CD4-positive, CD25-positive, alpha-beta regulatory T cell (primary cell): ENCODE data around the gene IL15. TPM values are rescaled to one million over a fixed set of nuclear protein-coding genes. Genes with fewer than 3 reads are reported as not detected.

ENCODE experiments used
- ATAC-seq, 2 donors: fragments of 150-1000 bp; cut with Tn5 transposase; one replicate each; pipeline ENCODE4 v1.10.0; 2021; ENCODE audit warnings: low read depth in 2 of 2, moderate number of reproducible peaks in 2 of 2, moderate library complexity in 1 of 2
- DNase-seq, 3 donors: peaks; one replicate each; pipeline versions ENCODE4 v3.0.0 to v3.0.0-alpha.2; 2012 to 2022; ENCODE audit warnings: mixed read lengths in 1 of 3
- H3K27ac ChIP-seq: one replicate; pipeline ENCODE4 v1.7.0; 2013; ENCODE audit warnings: mild to moderate bottlenecking, low read length; ENCODE audit not compliant: insufficient read depth, poor library complexity, severe bottlenecking
- H3K27me3 ChIP-seq: one replicate; pipeline ENCODE4 v1.7.0; 2013; ENCODE audit warnings: low read length; ENCODE audit not compliant: control insufficient read depth, insufficient read depth
- H3K36me3 ChIP-seq: one replicate; pipeline ENCODE4 v1.7.0; 2013; ENCODE audit warnings: mild to moderate bottlenecking, low read length, moderate library complexity; ENCODE audit not compliant: control insufficient read depth, insufficient read depth
- H3K4me1 ChIP-seq: 2 replicates; pipeline ENCODE4 v1.7.0; 2013; ENCODE audit warnings: mild to moderate bottlenecking, low read length; ENCODE audit not compliant: insufficient read depth, control insufficient read depth, poor library complexity, severe bottlenecking
- H3K4me3 ChIP-seq: one replicate; pipeline ENCODE4 v1.7.0; 2013; ENCODE audit warnings: low read depth, mild to moderate bottlenecking, low read length, moderate library complexity
- H3K9me3 ChIP-seq, 2 experiments: 1 replicate in 1 of 2; 2 replicates in 1 of 2; pipeline ENCODE4 v1.7.0; 2013; ENCODE audit warnings: low read length in 2 of 2, mild to moderate bottlenecking in 1 of 2, moderate library complexity in 1 of 2; ENCODE audit not compliant: control insufficient read depth in 2 of 2
- H3K27ac Mint-ChIP-seq, 3 donors: one replicate each; pipeline ENCODE4 v1.8.0; 2020 to 2022; ENCODE audit warnings: mild to moderate bottlenecking in 3 of 3, mixed read lengths in 3 of 3, moderate library complexity in 2 of 3
- H3K27me3 Mint-ChIP-seq: one replicate; pipeline ENCODE4 v1.8.0; 2022; ENCODE audit warnings: mild to moderate bottlenecking, mixed read lengths
- H3K36me3 Mint-ChIP-seq: one replicate; pipeline ENCODE4 v1.8.0; 2020; ENCODE audit warnings: mixed read lengths
- H3K4me1 Mint-ChIP-seq, 4 donors: one replicate each; pipeline ENCODE4 v1.8.0; 2020 to 2022; ENCODE audit warnings: mixed read lengths in 4 of 4, mild to moderate bottlenecking in 1 of 4
- H3K4me3 Mint-ChIP-seq, 4 donors: one replicate each; pipeline ENCODE4 v1.8.0; 2020 to 2022; ENCODE audit warnings: mild to moderate bottlenecking in 4 of 4, mixed read lengths in 4 of 4, moderate library complexity in 3 of 4
- H3K9me3 Mint-ChIP-seq, 7 donors: one replicate each; pipeline ENCODE4 v1.8.0; 2020 to 2022; ENCODE audit warnings: mixed read lengths in 7 of 7, mild to moderate bottlenecking in 3 of 7, moderate library complexity in 2 of 7
- polyA plus RNA-seq, 4 donors: library from polyadenylated mRNA; unstranded; fragments of 300-500 nt; fragmentation: Illumina TruSeq; gene quantifications; one replicate each; pipeline ENCODE4 v1.2.3, GENCODE V29; 2021
- total RNA-seq: library from RNA; stranded (reverse); gene quantifications from one replicate; pipeline ENCODE4 v1.2.3, GENCODE V29; 2022

IL15 gene
- total and polyA plus RNA-seq, 5 donors from 2014 or later: 0.52 to 2.3 (median 1.7) TPM

GRCh38 chr4:141637565-141637964 is 1.2 kb downstream of the IL15 start:
- peaks cover 12% of the 10 kb centered on the region for H3K27me3 Mint-ChIP-seq

GRCh38 chr4:141638230-141638629 is 1.8 kb downstream of the IL15 start:
- peaks cover 12% of the 10 kb centered on the region for H3K4me1 ChIP-seq
- H3K27ac ChIP-seq: no peak overlapping the region
- H3K4me3 ChIP-seq: no peak overlapping the region
- H3K9me3 ChIP-seq: no peaks in the 10 kb centered on the region
- ATAC-seq: no peak
- peak overlapping the region in 2 of 4 donors; percentile 27 to 92 for H3K4me3 Mint-ChIP-seq
- H3K27me3 Mint-ChIP-seq: peaks cover 12% of the 10 kb centered on the region
- H3K36me3 Mint-ChIP-seq: no peaks in the 10 kb centered on the region
- no peak overlapping the region for H3K27ac Mint-ChIP-seq
- peaks cover 0 to 2% (median 0%) of the 10 kb centered on the region in 7 donors for H3K9me3 Mint-ChIP-seq
- H3K27me3 ChIP-seq: peaks cover 10% of the 10 kb centered on the region
- no peak for DNase-seq
- H3K4me1 Mint-ChIP-seq: peaks cover 0 to 13% (median 1%) of the 10 kb centered on the region in 4 donors
- H3K36me3 ChIP-seq: no peaks in the 10 kb centered on the region

More at GRCh38 chr4:141637565-141637964, 1.2 kb downstream of the IL15 start:
- Mint-ChIP-seq H3K27ac (no peak overlapping the region), H3K36me3 (no peaks in the 10 kb centered on the region), H3K4me3 (peak overlapping the region; percentile 90 to 96 (median 92)), H3K9me3 (peaks cover 0 to 2% (median 0%) of the 10 kb centered on the region in 7 donors), H3K4me1 (peaks cover 0 to 13% (median 1%) of the 10 kb centered on the region in 4 donors)
- H3K4me1 ChIP-seq: peaks cover 12% of the 10 kb centered on the region
- H3K27me3 ChIP-seq: peaks cover 10% of the 10 kb centered on the region
- H3K4me3 ChIP-seq: peak overlapping the region; percentile 67
- H3K27ac ChIP-seq: no peak overlapping the region
- no peaks in the 10 kb centered on the region for H3K9me3 ChIP-seq
- DNase-seq (no peak), ATAC-seq (no peak)
- H3K36me3 ChIP-seq: no peaks in the 10 kb centered on the region

GRCh38 chr4:141640696-141641095 is 4.3 kb downstream of the IL15 start:
- peaks cover 6% of the 10 kb centered on the region for H3K27me3 Mint-ChIP-seq
- Histone ChIP-seq H3K27ac (no peak overlapping the region), H3K27me3 (peaks cover 2% of the 10 kb centered on the region), H3K9me3 (no peaks in the 10 kb centered on the region), H3K36me3 (no peaks in the 10 kb centered on the region), H3K4me1 (peaks cover 12% of the 10 kb centered on the region), H3K4me3 (no peak overlapping the region)
- no peaks in the 10 kb centered on the region for H3K36me3 Mint-ChIP-seq
- H3K4me1 Mint-ChIP-seq: peaks cover 0 to 13% (median 1%) of the 10 kb centered on the region in 4 donors
- peaks cover 0 to 2% (median 0%) of the 10 kb centered on the region in 7 donors for H3K9me3 Mint-ChIP-seq
- H3K4me3 Mint-ChIP-seq: peak overlapping the region in 1 of 4 donors; percentile 24
- no peak overlapping the region for H3K27ac Mint-ChIP-seq
- ATAC-seq: no peak
- no peak for DNase-seq

GRCh38 chr4:141642063-141642462 is 5.7 kb downstream of the IL15 start:
- peaks cover 0 to 2% (median 0%) of the 10 kb centered on the region in 7 donors for H3K9me3 Mint-ChIP-seq
- H3K4me1 Mint-ChIP-seq: peaks cover 0 to 5% (median 1%) of the 10 kb centered on the region in 4 donors
- DNase-seq (no peak), ATAC-seq (no peak)
- no peak overlapping the region for H3K27ac Mint-ChIP-seq
- no peaks in the 10 kb centered on the region for H3K27me3 ChIP-seq
- no peak overlapping the region for H3K4me3 ChIP-seq
- H3K36me3 Mint-ChIP-seq: no peaks in the 10 kb centered on the region
- no peak overlapping the region for H3K4me3 Mint-ChIP-seq
- H3K27ac ChIP-seq: no peak overlapping the region
- no peaks in the 10 kb centered on the region for H3K36me3 ChIP-seq
- no peaks in the 10 kb centered on the region for H3K9me3 ChIP-seq
- peaks cover 2% of the 10 kb centered on the region for H3K4me1 ChIP-seq
- H3K27me3 Mint-ChIP-seq: peaks cover under 1% of the 10 kb centered on the region

GRCh38 chr4:141642711-141643110 is 6.3 kb downstream of the IL15 start:
- DNase-seq (no peak), ATAC-seq (no peak)
- no peak overlapping the region for H3K4me3 Mint-ChIP-seq

DNA sequence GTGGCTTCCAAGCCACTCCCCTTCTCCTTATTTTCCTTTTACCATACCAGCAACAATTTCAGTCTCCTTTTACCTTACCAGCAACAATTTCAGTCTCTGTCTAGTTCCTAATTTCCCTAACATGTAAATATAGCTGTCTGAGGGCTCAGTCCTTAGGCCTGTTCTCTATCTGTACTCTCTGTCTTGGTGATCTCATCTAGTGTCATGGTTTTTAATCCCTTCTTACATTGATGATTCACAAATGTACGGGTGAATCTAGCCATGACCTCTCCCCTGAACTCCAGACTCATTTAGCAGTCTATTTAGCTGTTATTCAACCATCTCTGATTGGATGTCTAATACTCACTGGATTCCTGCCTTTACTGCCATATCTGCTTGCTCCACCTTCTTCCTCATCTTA is 7.2 kb downstream of the IL15 start:
- ATAC-seq: no peak
- H3K9me3 Mint-ChIP-seq: peaks cover 0 to 2% (median 0%) of the 10 kb centered on the region in 7 donors
- no peak overlapping the region for H3K27ac Mint-ChIP-seq

More at GRCh38 chr4:141642711-141643110, 6.3 kb downstream of the IL15 start:
- Histone ChIP-seq H3K27me3 (no peaks in the 10 kb centered on the region), H3K36me3 (no peaks in the 10 kb centered on the region), H3K4me1 (no peaks in the 10 kb centered on the region), H3K4me3 (no peak overlapping the region), H3K9me3 (no peaks in the 10 kb centered on the region), H3K27ac (no peak overlapping the region)
- Mint-ChIP-seq H3K27me3 (no peaks in the 10 kb centered on the region), H3K36me3 (no peaks in the 10 kb centered on the region), H3K27ac (no peak overlapping the region), H3K9me3 (peaks cover 0 to 2% (median 0%) of the 10 kb centered on the region in 7 donors), H3K4me1 (peaks cover 0 to under 1% (median 0%) of the 10 kb centered on the region in 4 donors)

DNA sequence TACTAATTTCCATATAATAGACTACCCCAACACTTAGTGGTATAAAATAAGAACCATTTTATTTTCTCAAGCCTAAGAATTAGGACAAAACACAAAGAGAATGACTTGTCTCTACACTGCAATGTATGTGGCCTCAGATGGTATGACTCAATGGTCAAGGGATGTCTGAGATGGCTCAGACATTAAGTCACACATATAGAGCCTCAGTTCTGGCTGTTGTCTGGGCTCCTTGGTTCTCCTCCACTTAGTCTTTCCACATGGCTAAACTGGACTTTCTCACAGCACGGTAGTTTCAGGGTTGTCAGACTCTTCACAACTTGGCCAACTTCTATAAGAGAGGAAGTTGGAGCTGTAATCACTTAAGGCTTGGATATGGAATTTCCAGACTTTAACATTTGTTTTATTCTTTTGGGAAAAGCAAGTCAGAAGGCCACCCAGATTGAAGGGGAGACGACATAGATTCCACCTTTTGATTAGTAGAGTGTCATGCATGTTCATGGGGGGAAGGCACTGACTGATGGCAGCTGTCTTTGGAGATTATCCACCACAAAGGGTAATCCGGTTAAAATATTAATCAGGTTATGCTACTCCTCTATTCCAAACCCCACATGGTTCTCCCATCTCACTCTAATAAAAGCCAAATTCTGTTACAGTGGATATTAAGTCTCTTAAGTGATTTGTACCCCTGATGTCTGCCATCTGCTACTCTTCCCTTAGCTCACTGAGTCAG is 9.4 kb downstream of the IL15 start:
- H3K4me3 Mint-ChIP-seq: no peak overlapping the region
- no peak overlapping the region for H3K27ac Mint-ChIP-seq
- no peak for DNase-seq

More for the DNA sequence above, 7.2 kb downstream of the IL15 start:
- H3K4me3 ChIP-seq: no peak overlapping the region
- H3K9me3 ChIP-seq: no peaks in the 10 kb centered on the region
- H3K4me3 Mint-ChIP-seq: no peak overlapping the region
- no peak for DNase-seq
- no peaks in the 10 kb centered on the region for H3K36me3 ChIP-seq
- H3K27me3 Mint-ChIP-seq: no peaks in the 10 kb centered on the region
- no peaks in the 10 kb centered on the region for H3K4me1 ChIP-seq
- H3K27ac ChIP-seq: no peak overlapping the region
- no peaks in the 10 kb centered on the region for H3K4me1 Mint-ChIP-seq
- H3K36me3 Mint-ChIP-seq: no peaks in the 10 kb centered on the region
- no peaks in the 10 kb centered on the region for H3K27me3 ChIP-seq

GRCh38 chr4:141646969-141647368 is 10.6 kb downstream of the IL15 start:
- H3K9me3 Mint-ChIP-seq: peaks cover 0 to 2% (median 0%) of the 10 kb centered on the region in 7 donors
- H3K27ac Mint-ChIP-seq: no peak overlapping the region
- H3K4me1 Mint-ChIP-seq: no peaks in the 10 kb centered on the region
- Histone ChIP-seq H3K4me3 (no peak overlapping the region), H3K9me3 (no peaks in the 10 kb centered on the region), H3K4me1 (no peaks in the 10 kb centered on the region), H3K27ac (no peak overlapping the region), H3K36me3 (no peaks in the 10 kb centered on the region), H3K27me3 (peaks cover 3% of the 10 kb centered on the region)
- DNase-seq: no peak
- no peaks in the 10 kb centered on the region for H3K27me3 Mint-ChIP-seq
- no peaks in the 10 kb centered on the region for H3K36me3 Mint-ChIP-seq
- H3K4me3 Mint-ChIP-seq: no peak overlapping the region
- ATAC-seq: no peak

More for the DNA sequence above, 9.4 kb downstream of the IL15 start:
- H3K36me3 Mint-ChIP-seq: no peaks in the 10 kb centered on the region
- no peak for ATAC-seq
- Histone ChIP-seq H3K27me3 (peaks cover 3% of the 10 kb centered on the region), H3K36me3 (no peaks in the 10 kb centered on the region), H3K4me3 (no peak overlapping the region), H3K9me3 (no peaks in the 10 kb centered on the region), H3K4me1 (no peaks in the 10 kb centered on the region), H3K27ac (no peak overlapping the region)
- no peaks in the 10 kb centered on the region for H3K27me3 Mint-ChIP-seq
- no peaks in the 10 kb centered on the region for H3K4me1 Mint-ChIP-seq
- H3K9me3 Mint-ChIP-seq: peaks cover 0 to 2% (median 0%) of the 10 kb centered on the region in 7 donors
